CD1c-positive myeloid dendritic cell (primary cell): Measurements from ENCODE around the gene PDGFD.
A peak's percentile ranks its signal among the peaks of the same experiment; 100 is the strongest.

Experiments used
- DNase-seq: peaks from one replicate; pipeline ENCODE4 v3.0.0-alpha.2; 2016; ENCODE audit errors: extremely low spot score

The PDGFD gene

DNA sequence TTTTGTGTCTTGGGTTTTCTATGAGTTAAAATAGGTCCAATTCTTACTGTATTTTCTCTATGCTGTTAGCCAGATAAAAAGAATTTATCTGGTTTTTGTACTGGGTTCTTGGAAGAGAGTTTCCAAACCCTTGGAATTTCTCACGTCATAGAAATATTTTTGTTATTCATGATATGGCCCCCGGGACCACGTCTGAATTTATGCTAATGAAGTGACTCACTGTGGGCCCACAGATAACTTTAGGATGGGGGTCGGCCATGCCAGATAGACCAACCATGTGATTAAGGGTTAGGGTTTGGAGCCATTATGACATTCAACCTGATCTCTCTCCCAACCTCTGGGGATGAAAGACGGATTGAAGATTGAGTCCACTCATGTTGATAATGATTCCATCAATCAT is 163.1 kb downstream of the PDGFD start:
- DNase-seq: no peak

DNA sequence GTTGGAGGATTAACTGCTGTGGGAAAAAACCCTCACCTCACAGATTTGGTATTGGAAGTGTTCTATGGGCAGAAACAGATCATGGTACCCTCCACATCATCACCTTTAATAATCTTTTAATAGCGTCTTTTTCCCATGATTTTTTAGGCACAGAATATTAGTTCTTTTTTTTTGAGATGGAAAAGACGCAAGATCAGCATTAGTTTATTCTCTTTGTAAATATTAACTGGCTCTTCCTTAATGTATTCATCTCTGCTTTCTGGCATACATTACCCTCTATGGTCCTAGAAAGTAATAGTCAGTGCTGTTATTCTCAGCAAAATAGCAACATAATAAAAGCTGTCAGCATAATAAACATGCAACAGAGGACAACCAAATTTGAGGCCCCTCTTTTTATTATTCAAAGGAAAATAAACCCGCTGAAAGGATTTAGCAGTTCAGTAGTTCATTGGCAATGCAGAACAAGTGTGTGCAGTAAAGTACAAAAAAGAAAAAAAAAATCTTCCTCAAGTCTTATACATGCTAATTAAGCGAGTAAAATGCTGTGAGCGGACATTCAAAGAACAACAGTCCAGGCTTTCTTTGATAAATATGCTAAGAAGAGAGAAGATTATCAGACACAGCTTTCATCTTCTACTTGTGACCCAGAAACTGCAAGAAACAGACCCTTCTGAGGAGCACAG is 165.0 kb downstream of the PDGFD start:
- no peak for DNase-seq

DNA sequence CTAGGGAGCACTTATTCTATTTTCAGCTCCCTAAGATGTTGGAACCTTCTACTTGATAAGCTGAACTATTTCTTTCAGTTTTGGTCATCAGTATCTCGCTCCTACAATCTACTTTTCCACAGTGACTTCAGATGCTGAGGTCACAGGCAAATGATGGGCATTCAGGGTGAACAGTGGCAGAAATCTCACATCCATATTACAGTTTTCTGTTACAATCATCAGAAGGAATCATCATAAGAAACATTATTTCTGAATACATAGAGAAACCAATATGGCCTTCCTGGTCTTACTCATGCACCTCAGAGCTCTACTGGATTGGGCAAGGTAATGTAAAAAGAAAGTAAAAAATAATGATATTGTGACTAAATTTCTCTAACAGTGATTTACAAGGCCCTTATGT is 166.9 kb downstream of the PDGFD start:
- no peak for DNase-seq

DNA sequence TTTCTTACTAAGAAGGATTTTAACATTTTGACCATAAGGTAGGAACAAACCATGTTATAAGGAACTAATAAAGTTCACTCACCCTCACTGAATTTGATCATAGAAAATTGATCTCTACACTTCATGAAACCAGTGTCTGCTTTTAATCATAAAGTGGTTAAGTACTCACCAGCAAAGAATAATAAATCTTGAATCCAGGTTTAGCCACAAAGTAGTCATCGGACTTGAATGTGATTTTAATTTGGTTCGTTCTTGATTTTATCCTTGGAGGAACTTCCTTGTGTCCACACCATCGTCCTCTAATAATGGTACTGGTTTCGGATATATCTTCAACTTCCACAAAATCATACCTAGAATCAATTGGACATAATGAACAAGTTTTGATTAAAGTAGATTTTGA is 168.1 kb downstream of the PDGFD start:
- DNase-seq: no peak

DNA sequence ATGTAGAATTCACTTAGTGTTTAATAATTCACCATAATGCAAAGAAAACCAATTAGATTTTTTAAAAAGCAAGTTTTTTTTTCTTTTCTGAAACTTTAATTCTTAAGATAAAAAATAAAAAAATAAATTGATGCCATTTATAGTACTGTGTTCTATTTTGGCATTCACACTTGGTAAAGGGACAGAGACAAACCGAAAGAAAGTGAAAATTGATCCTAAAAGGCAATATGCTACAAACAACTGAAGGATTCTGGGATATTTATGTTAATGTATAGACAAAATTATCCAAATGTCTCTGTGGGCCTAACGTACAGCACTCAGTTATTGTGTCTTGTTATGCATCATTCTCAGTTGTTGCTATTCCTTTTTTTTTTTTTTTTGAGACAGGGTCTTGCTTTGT is 169.4 kb downstream of the PDGFD start:
- DNase-seq: no peak

DNA sequence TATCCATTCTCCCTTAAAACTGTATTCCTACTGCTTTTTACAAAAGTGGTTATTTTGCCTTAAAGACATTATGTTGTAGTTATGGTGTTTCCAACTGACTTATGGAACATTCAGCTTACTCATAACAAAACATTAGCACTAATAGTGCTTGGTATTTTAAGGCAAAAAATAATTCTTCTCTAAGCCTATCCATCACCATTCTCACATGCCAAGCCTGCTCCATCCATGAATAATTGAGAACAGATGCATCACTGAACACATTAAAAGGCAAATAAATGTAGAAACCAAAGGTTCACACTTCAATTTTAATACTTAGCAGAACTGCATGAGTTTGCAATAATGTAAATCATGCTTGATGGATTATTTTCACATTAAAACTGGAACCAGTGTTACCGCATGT is 169.9 kb downstream of the PDGFD start:
- no peak for DNase-seq

DNA sequence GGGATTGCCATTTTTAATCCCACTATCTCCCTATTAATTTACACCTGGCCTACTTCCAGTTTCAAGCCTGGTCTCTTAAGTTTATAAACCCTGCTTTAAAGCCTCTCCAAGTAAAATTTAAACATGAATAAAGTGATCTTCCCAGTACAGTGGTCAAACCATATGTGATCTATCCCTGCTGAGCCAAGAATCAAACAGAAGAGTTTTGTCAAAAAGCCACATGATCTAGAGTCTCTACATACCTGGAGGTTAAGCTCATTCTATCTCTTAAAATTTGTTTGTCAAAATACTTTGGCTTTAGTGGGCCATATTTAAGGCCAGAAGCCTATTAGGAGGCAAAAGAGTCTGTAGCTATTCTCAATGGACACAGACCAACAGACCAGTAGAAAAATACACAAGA is 170.4 kb downstream of the PDGFD start:
- no peak for DNase-seq

DNA sequence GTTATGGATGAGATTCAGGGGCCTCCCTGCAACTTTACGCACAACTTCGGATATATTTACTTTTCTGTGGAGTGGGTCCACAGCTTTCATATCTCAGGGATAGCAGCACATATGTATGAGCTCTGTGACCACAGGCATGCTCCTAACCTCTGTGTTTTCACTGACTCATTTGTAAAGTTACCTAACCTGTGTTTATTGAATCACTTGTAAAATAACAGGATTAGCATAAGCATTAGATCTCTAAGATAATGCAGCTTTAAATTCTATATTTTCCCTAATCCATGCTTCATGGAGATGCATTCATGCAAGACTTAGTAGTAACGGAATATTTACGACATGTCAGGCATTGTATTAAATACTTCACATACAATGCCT is 175.4 kb downstream of the PDGFD start:
- no peak for DNase-seq

DNA sequence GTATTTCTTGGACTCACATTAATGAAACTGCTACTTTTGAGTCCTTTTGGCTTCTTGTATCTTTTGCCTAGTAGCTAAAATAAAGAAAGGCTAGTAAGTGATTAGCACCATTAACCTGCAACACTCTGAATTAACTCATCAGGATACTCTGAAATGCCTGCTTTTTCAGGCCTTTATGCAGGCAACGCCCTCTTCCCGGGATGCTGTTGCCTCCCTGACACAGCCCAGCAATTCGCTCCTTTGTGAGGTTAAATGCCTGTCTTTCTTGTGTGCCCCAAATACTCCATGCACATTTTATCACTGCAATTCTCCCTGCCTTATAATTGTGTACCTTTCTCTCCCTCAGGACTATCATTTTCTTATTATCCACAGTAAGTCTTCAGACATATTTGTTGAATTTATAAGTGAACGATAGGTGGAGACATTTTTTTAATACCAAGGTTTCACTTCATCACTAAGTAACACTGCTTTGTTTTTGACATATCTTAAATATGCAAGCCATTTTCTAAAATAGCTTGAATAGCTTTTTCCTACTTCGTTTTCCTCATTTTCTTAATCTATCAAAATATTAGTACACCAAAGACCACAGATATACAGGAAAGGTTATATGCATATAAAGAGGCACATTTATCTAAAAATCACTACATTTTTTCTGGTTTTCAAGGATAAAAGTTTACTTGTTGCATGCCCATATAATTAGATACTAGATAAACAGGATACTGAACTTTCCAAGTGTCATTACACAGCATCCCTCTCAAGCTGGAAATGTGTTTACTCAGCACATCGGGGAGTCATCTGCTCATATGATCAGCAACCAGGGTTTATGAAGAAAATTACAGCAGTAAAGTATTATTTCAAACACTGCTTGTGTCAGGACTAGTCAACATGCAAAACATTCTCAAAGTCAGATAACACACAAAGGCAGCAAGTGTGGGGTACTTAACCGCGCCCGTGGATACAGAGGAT is 176.0 kb downstream of the PDGFD start:
- no peak for DNase-seq

DNA sequence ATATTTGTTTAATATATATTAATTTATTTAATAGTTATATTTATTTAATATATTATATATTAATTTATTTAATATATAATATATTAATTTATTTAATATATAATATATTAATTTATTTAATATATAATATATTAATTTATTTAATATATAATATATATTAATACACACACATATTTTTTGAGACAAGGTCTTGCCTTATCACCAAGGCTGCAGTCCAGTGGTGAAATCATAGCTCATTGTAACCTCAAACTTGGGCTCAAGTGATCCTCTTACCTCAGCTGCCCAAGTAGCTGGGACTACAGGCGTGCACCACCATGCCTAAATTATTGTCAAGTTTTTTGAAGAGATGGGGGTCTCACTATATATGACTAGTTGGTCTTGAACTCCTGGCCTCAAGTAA is 178.9 kb downstream of the PDGFD start:
- no peak for DNase-seq

DNA sequence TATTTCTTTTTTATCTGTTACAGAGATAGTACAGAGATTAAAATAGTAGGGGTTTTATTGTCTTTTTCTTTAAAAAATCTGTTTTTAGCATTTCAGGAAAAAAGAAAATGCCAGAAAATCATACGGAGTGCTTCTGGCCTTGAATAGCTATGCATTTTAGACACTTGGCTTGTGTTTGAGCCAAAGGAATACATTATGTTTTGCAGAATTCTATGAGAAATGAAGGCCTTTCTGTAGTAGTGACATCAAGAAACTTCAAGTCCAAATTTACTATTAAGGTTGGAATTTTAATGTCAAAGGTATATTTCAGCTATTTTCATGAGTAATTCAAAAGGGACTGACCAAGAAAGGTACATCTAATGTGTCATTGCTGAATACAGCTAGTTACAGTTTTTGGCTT is 183.8 kb downstream of the PDGFD start:
- no peak for DNase-seq

DNA sequence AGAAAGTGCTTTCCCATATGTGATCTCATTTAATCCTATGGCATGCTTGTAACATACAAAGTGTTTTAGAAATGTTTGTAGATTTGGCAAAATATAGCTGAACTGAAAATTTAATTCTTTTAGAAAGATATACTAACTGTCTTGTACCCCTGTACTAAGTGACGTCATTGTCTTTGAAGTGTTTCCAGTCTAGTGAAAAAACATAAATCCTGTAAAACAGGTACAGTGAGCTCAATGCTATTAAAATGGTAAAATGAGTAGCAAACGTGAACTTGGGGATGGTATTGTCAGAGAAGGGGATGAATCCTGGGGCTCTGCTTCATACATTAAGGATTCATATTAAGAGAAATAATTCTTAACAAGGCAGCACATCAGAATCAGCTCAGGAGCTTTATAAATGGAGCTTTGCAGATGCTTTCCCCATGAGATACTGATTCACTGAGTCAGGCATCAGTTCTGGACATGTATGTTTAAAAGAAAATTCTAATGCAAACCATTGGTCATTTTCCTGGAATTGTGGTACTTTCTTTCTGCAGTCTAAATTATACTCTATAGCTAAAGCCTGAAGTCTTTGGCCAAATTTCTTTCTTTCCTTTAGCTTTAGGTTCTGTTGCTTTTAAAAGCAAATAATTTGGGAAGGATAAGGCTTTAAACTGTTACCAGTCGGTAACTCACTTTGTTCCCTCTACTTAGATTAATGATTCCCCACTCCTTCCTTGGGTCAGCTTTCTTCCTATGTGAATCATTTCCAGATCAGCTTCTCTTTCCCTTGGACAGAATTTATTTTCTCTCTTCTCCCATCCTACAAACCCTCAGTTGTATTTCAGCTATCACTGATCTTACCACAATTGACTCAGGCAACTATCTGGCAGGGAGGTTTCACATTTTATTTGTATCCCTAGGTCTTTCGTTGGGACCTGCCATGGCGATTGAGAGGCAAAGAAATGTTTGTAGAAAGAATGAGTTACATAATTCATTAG is 185.0 kb downstream of the PDGFD start:
- DNase-seq: no peak

DNA sequence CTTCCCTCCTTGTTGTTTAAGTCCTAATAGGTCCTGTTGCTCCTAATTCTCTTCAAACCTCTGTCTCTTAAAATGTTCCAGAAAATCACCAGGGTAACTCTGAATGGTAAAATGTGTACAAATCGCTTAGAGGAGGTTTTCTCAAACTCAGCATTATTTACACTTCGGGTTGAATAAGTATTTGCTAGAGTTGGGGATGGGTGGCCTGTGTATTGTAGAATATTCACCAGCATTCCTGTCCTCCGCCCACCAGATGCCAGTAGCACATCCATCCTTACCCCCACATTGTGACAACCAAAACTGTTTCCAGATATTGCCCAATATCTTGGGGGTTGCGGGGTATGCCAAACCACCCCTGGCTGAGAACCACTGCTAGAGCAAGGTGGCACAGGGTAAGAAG is 191.9 kb downstream of the PDGFD start:
- DNase-seq: no peak

DNA sequence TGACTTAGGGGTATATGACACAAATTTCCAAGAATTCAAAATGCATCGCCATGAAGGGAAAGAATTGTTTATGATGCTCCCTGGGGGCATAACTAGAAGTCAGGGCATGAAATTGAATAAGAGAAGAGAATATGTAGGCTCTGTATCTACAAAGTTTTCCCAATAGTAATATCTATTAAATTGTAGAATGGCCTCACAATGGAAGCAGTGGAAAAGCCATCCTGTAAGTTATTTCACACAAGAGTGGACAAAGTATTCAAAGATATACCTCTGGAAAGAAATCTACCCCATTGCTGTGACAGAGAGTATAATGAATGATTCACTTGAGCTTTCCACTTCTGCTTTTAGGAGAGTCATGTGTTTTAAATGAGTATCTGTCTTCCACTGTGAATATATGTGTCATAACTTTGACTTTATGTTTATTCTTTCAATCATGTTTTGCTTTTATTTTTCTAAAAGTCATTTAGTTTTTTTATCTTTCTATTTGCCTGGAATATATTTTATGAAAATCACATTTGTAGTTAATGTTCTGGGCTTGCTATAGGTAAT is 193.2 kb downstream of the PDGFD start:
- peak; percentile 13 for DNase-seq

DNA sequence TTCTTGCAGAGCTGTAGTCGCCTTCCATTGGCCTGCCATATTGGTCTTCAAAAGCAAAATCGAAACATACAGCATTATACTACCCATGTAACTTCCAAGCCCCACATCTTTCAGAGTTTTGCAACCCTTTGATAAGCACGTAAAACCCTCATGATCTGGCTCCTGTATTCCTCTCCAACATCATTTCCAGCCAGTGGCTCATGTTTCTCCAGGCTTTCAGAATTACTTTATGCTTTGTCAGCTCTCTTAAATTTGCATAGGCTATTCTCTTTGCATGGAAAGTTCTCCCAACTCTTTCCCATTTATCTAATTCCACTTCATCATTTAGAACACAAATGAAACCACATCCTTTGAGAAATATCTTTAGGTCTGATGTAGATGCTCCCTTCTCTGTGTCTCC is 195.3 kb downstream of the PDGFD start:
- no peak for DNase-seq

DNA sequence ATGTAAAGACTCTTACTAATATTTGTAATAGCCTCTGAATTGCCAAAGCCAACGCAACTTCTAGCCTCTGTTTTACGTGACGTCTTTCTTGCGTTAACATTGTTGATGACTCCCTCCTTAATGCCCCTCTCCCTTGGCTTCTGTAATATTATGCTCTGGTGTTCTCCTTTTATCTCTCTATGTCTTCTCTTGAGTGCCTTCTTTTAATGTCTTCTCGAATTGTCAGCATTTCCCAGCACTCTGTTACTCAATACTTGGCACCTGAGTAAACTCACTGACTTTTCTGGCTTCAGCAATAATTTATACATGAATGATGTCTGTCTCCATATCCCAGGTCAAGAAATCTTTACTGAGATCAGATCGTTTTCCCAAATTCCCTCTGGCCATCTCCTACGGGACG is 196.0 kb downstream of the PDGFD start:
- no peak for DNase-seq

DNA sequence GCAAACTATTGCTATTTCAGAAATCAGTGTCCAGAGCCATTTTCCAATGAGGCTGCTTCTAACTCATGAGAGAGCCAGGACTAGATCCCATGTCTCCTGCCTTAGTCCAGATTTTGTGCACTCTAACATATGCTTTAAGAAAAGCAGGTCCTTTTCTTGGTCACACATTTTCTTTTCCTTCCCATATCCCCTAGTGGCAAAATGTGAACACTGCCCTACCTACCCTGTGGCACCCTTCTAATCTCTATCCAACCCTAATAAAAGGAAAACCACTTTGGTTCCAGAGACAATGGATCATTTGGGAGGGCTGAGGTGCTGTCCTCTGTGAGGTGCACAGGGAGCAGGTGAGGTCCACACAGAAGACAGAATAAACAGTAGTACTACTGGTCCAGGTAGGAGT is 199.6 kb downstream of the PDGFD start:
- DNase-seq: no peak

DNA sequence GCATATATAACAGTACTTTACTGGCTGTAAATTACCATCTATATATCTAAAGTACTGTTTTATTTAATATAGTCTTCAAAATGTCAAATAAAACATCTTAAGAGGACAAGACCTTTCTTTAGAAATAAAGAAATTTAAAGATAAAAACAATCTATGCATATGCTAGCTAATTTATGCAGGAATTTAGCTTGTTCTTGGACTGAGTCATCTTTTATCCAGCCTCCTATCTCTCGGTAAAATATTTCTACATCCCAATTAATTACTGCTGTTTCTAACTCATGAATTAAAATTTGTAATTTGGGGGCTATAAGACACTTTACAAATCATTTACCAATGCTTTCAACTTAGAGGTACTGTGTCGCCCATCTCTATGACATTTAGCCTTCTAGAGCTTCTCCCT is 200.3 kb downstream of the PDGFD start:
- no peak for DNase-seq

DNA sequence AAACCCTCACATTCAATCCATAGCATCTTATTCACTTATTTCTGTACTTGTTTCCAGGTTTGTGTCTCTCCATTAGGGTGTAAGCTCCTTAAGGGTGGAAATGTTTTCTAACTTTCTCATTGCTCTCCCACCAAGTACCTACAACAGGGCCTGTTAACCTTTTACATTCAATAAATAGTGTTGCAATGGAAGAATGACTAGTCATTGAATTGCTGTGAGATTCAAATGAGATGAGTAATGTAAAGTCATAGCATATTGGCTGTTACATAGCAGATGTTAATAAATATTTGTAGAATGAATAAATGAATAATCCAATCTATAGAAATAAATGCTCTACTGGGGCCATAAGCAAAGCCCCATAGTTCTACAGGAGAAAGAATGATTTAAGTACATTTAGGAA is 202.9 kb downstream of the PDGFD start:
- DNase-seq: no peak

DNA sequence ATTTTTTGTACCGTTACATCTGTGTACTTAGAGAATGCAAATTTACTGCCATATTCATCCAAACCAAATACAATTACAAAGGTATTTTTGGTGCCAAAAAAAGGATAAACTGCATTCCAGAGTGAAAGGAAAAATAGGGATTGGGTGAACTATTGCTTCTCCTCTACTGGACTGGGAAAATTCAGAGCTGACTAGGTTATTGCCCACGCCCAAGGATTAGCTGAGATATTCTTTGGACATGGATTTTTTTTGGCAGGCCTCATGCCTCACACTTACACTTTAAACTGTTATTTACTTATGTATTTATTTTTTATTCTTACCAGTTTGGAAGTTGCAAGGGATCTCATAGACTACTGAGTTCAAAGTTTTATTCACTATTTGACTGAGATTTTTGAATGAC is 203.8 kb downstream of the PDGFD start:
- DNase-seq: no peak

DNA sequence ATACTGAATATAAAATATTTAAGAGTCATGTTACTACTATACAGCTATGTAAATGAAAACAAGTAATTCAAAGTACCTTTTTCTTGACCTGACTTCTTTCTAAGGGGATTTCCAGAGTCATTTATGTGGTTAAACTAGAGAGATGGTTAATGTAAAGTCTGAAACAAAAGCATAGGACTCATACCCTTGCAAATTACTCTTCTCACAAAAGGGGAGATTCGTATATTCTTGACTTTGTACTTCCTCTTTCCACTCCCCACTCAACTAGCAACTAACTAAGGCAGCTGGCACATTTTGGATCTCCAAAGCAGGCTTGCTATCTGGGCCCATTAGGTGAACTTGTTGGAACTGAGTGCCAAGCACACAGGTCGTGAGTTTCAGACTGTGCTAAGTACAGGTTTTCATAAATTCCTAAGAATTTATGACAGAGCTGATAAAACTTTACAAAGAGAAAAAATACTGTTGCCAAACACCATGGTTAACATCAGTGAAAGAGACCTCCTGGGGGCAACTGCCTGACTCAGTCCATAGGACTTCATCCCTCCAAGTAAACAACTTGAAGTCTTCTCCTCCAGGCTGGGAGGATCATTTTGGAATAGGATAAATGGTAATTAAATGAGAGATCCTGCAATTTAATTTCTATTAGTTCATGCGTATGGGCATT is 204.5 kb downstream of the PDGFD start:
- no peak for DNase-seq
